Loucy (cell line): ENCODE data around the gene RTN3.

ENCODE experiments used
- EZH2phosphoT487 ChIP-seq: fragments of 200-600 bp; IDR thresholded peaks from 2 replicates; pipeline ENCODE4 v1.6.1; 2018; ENCODE audit warnings: antibody characterized with exemption, mild to moderate bottlenecking, moderate library complexity, borderline replicate concordance
- TF ChIP-seq, protein P1 (sequence below): fragments of 200-600 bp; sonication (generic); conservative IDR thresholded peaks from 2 replicates; pipeline ENCODE4 v1.5.1; 2014; ENCODE audit warnings: mild to moderate bottlenecking, antibody characterized with exemption, low read length

DNA sequence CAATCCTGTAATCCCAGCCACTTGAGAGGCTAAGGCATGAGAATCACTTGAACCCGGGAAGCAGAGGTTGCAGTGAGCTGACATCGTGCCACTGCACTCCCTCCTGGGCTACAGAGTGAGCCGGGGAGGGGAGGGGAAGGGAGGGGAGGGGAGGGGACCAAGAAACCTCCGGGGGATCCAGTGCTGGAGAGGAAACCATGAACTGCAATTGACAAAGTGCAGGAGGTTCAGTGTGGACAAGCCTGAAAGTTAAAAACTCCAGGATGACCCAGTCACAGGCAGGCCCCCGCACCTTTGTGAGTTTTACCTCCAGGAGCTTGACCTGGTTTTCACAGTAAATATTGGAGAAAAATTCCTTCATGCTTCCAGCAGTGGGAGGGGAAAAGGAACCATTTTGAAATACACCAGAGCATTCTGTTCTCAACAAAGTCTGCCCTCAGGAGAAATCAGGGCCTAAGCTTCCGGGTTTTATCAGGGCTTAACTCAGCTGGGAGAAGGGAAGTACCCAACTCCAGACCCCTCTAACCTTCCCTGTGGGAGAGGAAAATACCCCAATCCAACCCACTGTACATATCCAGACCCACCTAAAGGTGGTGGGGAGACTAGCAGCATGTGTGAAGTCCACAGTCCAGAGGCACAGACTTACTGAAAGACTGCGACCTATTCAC lies 102.8 kb downstream of the RTN3 start:
- no peak for TF ChIP-seq EZH2phosphoT487
- TF ChIP-seq, protein P1, sequence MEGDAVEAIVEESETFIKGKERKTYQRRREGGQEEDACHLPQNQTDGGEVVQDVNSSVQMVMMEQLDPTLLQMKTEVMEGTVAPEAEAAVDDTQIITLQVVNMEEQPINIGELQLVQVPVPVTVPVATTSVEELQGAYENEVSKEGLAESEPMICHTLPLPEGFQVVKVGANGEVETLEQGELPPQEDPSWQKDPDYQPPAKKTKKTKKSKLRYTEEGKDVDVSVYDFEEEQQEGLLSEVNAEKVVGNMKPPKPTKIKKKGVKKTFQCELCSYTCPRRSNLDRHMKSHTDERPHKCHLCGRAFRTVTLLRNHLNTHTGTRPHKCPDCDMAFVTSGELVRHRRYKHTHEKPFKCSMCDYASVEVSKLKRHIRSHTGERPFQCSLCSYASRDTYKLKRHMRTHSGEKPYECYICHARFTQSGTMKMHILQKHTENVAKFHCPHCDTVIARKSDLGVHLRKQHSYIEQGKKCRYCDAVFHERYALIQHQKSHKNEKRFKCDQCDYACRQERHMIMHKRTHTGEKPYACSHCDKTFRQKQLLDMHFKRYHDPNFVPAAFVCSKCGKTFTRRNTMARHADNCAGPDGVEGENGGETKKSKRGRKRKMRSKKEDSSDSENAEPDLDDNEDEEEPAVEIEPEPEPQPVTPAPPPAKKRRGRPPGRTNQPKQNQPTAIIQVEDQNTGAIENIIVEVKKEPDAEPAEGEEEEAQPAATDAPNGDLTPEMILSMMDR, result no peak
